HG02852 (cell line): ENCODE data around the gene OR9G4.

Source experiments
- ATAC-seq: cut with Tn5 transposase; IDR thresholded peaks from one replicate; pipeline ENCODE4 v1.9.1; 2021; ENCODE audit warnings: mild to moderate bottlenecking, moderate library complexity; ENCODE audit not compliant: unreplicated experiment

The OR9G4 gene

GRCh38 chr11:56748597-56748996 lies at the start of gene OR9G4:
Gene OR9G4 (minus strand): TSS chr11:56748697. CDS start chr11:56743766, 4,931 bp downstream.
- no peak for ATAC-seq

- peak; percentile 51 for ATAC-seq
These were observed 35.0 kb upstream of the OR9G4 start for GRCh38 chr11:56783448-56784041.

- peak; percentile 95 for ATAC-seq
These were observed 33.8 kb upstream of the OR9G4 start for GRCh38 chr11:56782167-56782847.

GRCh38 chr11:56776809-56777208 lies 28.3 kb upstream of the OR9G4 start:
- no peak for ATAC-seq

GRCh38 chr11:56764976-56765375 lies 16.5 kb upstream of the OR9G4 start:
- ATAC-seq, result no peak

- no peak for ATAC-seq
These were observed 3.0 kb upstream of the OR9G4 start for GRCh38 chr11:56751480-56751879.

GRCh38 chr11:56750190-56750589 lies 1.7 kb upstream of the OR9G4 start:
- ATAC-seq, result no peak

GRCh38 chr11:56740886-56741285 lies 7.6 kb downstream of the OR9G4 start:
- no peak for ATAC-seq

- no peak for ATAC-seq
These were observed 8.4 kb downstream of the OR9G4 start for GRCh38 chr11:56740107-56740506.

GRCh38 chr11:56720513-56720912 lies 28.0 kb downstream of the OR9G4 start:
- no peak for ATAC-seq

GRCh38 chr11:56716379-56716854 lies 32.1 kb downstream of the OR9G4 start:
- peak; percentile 70 for ATAC-seq

- ATAC-seq, result no peak
These were observed 34.3 kb downstream of the OR9G4 start for GRCh38 chr11:56714206-56714605.

GRCh38 chr11:56706486-56706885 lies 42.0 kb downstream of the OR9G4 start:
- no peak for ATAC-seq

- ATAC-seq, result no peak
These were observed 42.6 kb downstream of the OR9G4 start for GRCh38 chr11:56705784-56706396.

GRCh38 chr11:56700914-56701485 lies 47.5 kb downstream of the OR9G4 start:
- ATAC-seq, result no peak

- no peak for ATAC-seq
These were observed 48.1 kb downstream of the OR9G4 start for GRCh38 chr11:56700242-56700913.

- no peak for ATAC-seq
These were observed 49.7 kb downstream of the OR9G4 start, which contains the start of gene OR9G1 for GRCh38 chr11:56698795-56699194. Gene OR9G1 (plus strand): TSS chr11:56699095. CDS start chr11:56700388, 1,293 bp downstream.

GRCh38 chr11:56693428-56693827 lies 55.1 kb downstream of the OR9G4 start:
- ATAC-seq, result no peak
